Trophoblast cell (in vitro differentiated cells and primary cell): ENCODE results near the gene USP6NL.
A peak's percentile ranks its signal among the peaks of the same experiment; 100 is the strongest.

Experiments
- DNase-seq, 2 donors: peaks; one replicate each; pipeline ENCODE4 v3.0.0-alpha.2; 2016
- H2AFZ ChIP-seq: 2 replicates; pipeline ENCODE4 v1.6.1; 2013; ENCODE audit warnings: low read length, moderate library complexity, mild to moderate bottlenecking; ENCODE audit not compliant: insufficient read depth, poor library complexity
- H2AK5ac ChIP-seq: 2 replicates; pipeline ENCODE4 v1.6.1; 2013; ENCODE audit warnings: mild to moderate bottlenecking, low read length
- H2BK120ac ChIP-seq: 2 replicates; pipeline ENCODE4 v1.6.1; 2013; ENCODE audit warnings: low read length, mild to moderate bottlenecking, moderate library complexity; ENCODE audit not compliant: insufficient read depth, poor library complexity
- H2BK12ac ChIP-seq: 2 replicates; pipeline ENCODE4 v1.6.1; 2013; ENCODE audit warnings: mild to moderate bottlenecking, low read length, moderate library complexity
- H2BK5ac ChIP-seq: 2 replicates; pipeline ENCODE4 v1.6.1; 2013; ENCODE audit warnings: low read length, low read depth, moderate library complexity, mild to moderate bottlenecking; ENCODE audit not compliant: poor library complexity
- H3K14ac ChIP-seq: 2 replicates; pipeline ENCODE4 v1.6.1; 2013; ENCODE audit warnings: mild to moderate bottlenecking, low read length
- H3K18ac ChIP-seq: 2 replicates; pipeline ENCODE4 v1.6.1; 2013; ENCODE audit warnings: mild to moderate bottlenecking, low read length
- H3K23ac ChIP-seq: 2 replicates; pipeline ENCODE4 v1.6.1; 2013; ENCODE audit warnings: low read length
- H3K27ac ChIP-seq: 2 replicates; pipeline ENCODE4 v1.5.1; 2013; ENCODE audit warnings: low read depth, mild to moderate bottlenecking, inconsistent platforms, low read length, moderate library complexity
- H3K27me3 ChIP-seq: 2 replicates; pipeline ENCODE4 v1.6.1; 2013; ENCODE audit warnings: inconsistent platforms, mild to moderate bottlenecking, low read length, moderate library complexity; ENCODE audit not compliant: insufficient read depth
- H3K36me3 ChIP-seq, 2 experiments: 1 replicate in 1 of 2; 2 replicates in 1 of 2; pipeline ENCODE4 v1.6.1; 2013; ENCODE audit warnings: low read length in 2 of 2, mild to moderate bottlenecking in 2 of 2, moderate library complexity in 1 of 2; ENCODE audit not compliant: insufficient read depth in 2 of 2, control insufficient read depth in 1 of 2
- H3K4ac ChIP-seq: 2 replicates; pipeline ENCODE4 v1.6.1; 2013; ENCODE audit warnings: low read depth, mild to moderate bottlenecking, low read length, moderate library complexity
- H3K4me1 ChIP-seq, 2 experiments: 1 replicate in 1 of 2; 2 replicates in 1 of 2; pipeline ENCODE4 v1.6.1; 2013; ENCODE audit warnings: low read length in 2 of 2, mild to moderate bottlenecking in 2 of 2, moderate library complexity in 1 of 2; ENCODE audit not compliant: insufficient read depth in 2 of 2, control insufficient read depth in 1 of 2
- H3K4me2 ChIP-seq: 2 replicates; pipeline ENCODE4 v1.6.1; 2013; ENCODE audit warnings: inconsistent platforms, mild to moderate bottlenecking, low read length, moderate library complexity
- H3K4me3 ChIP-seq: 2 replicates; pipeline ENCODE4 v1.5.1; 2013; ENCODE audit warnings: mild to moderate bottlenecking, low read depth, low read length, inconsistent platforms
- H3K79me1 ChIP-seq: one replicate; pipeline ENCODE4 v1.6.1; 2013; ENCODE audit warnings: low read length
- H3K79me2 ChIP-seq: 2 replicates; pipeline ENCODE4 v1.6.1; 2013; ENCODE audit warnings: low read length, mild to moderate bottlenecking; ENCODE audit not compliant: control insufficient read depth, insufficient read depth, poor library complexity
- H3K9ac ChIP-seq: 2 replicates; pipeline ENCODE4 v1.6.1; 2013; ENCODE audit warnings: mild to moderate bottlenecking, low read length
- H3K9me3 ChIP-seq: 2 replicates; pipeline ENCODE4 v1.6.1; 2013; ENCODE audit warnings: low read depth, mild to moderate bottlenecking, control low read depth, inconsistent platforms, low read length; ENCODE audit not compliant: insufficient read depth
- H4K12ac ChIP-seq: 2 replicates; pipeline ENCODE4 v1.6.1; 2013; ENCODE audit warnings: low read depth, mild to moderate bottlenecking, low read length, moderate library complexity
- H4K8ac ChIP-seq: 2 replicates; pipeline ENCODE4 v1.6.1; 2013; ENCODE audit warnings: low read depth, mild to moderate bottlenecking, low read length, moderate library complexity
- H4K91ac ChIP-seq: one replicate; pipeline ENCODE4 v1.6.1; 2013; ENCODE audit warnings: low read depth, mild to moderate bottlenecking, low read length, moderate library complexity
- WGBS: extraction: QIAGEN DNeasy Blood & Tissue Kit; methylation state at CpG from one replicate; pipeline ENCODE4 v1.1.7; 2013; ENCODE audit warnings: missing lambda C conversion rate; ENCODE audit not compliant: insufficient read length, insufficient coverage; ENCODE audit errors: extremely low coverage; 5-methylcytosine and 5-hydroxymethylcytosine counted together

The USP6NL gene

GRCh38 chr10:11605807-11606408, 5.5 kb downstream of the USP6NL start:
- peaks cover 3% of the 10 kb centered on the region for H3K79me1 ChIP-seq
- no CpG with 5 or more reads among the region's 2 CpGs for WGBS
- peaks cover 0 to 8% of the 10 kb centered on the region in 2 experiments for H3K4me1 ChIP-seq
- no peaks in the 10 kb centered on the region for H3K27me3 ChIP-seq
- no peak overlapping the region for H3K4me2 ChIP-seq
- DNase-seq, result no peak
- no peaks in the 10 kb centered on the region for H3K9me3 ChIP-seq
- H3K27ac ChIP-seq, result no peak overlapping the region
- H3K4me3 ChIP-seq, result no peak overlapping the region
- H2BK5ac ChIP-seq, result no peak overlapping the region
- no peak overlapping the region for H4K8ac ChIP-seq
- no peaks in the 10 kb centered on the region for H3K36me3 ChIP-seq
- H3K23ac ChIP-seq, result no peak overlapping the region
- no peak overlapping the region for H3K18ac ChIP-seq
- H3K9ac ChIP-seq, result no peak overlapping the region
- H4K12ac ChIP-seq, result no peak overlapping the region
- peaks cover 10% of the 10 kb centered on the region for H3K79me2 ChIP-seq
- no peak overlapping the region for H4K91ac ChIP-seq
- H3K14ac ChIP-seq, result no peak overlapping the region
- H3K4ac ChIP-seq, result no peak overlapping the region
- no peak overlapping the region for H2BK120ac ChIP-seq
- no peak overlapping the region for H2AFZ ChIP-seq
- no peak overlapping the region for H2AK5ac ChIP-seq
- H2BK12ac ChIP-seq, result no peak overlapping the region

DNA sequence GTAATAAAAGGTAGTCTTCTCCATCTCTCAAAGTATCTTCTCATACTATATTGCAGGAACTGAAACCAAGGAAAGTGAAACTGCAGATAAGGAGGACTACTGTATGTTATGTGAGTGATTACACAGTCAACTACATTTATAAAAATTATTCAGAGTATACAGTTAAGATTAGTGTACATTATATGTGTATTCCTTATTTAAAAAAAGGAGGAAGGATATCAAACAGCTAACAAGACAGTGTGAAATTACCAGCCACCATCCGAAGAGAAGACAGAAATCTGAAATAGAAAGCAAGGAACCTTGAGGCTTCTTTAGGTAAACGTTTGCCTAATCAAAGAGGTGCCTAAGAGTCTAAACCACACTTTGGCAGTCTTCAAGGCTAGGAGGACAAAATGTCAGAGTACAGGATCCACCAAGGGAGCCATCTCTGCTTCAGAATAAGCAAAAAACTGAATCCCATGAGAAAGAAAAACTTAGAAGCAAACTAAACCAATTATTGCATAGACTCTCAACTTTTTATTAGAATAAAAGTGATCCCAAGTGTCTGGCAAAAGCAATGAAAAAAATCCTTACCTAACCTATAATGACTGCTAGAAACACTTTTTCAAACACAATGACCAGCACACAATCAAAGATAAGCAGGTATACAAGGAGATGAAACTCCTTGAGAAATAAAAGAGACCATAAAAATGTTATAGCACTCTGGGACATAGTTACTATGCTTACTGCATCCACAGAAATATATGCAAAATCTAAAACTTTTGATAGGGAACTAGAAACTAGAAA, 6.4 kb downstream of the USP6NL start:
- H2BK12ac ChIP-seq, result no peak overlapping the region
- H3K27ac ChIP-seq, result no peak overlapping the region
- H3K14ac ChIP-seq, result no peak overlapping the region
- H2BK120ac ChIP-seq, result no peak overlapping the region
- no peaks in the 10 kb centered on the region for H3K79me1 ChIP-seq
- H3K79me2 ChIP-seq, result peaks cover 13% of the 10 kb centered on the region
- DNase-seq, result no peak
- H3K36me3 ChIP-seq, result peaks cover 0 to 2% of the 10 kb centered on the region in 2 experiments
- no peak overlapping the region for H3K4me2 ChIP-seq
- no peak overlapping the region for H3K9ac ChIP-seq
- WGBS, result no CpG with 5 or more reads among the region's 2 CpGs
- H3K9me3 ChIP-seq, result no peaks in the 10 kb centered on the region
- H4K12ac ChIP-seq, result no peak overlapping the region
- peak overlapping the region; percentile 75 for H3K4ac ChIP-seq
- no peak overlapping the region for H4K91ac ChIP-seq
- H3K18ac ChIP-seq, result no peak overlapping the region
- H3K27me3 ChIP-seq, result no peaks in the 10 kb centered on the region
- peaks cover 2 to 8% of the 10 kb centered on the region in 2 experiments for H3K4me1 ChIP-seq
- no peak overlapping the region for H2AK5ac ChIP-seq
- no peak overlapping the region for H3K4me3 ChIP-seq
- H3K23ac ChIP-seq, result no peak overlapping the region
- H4K8ac ChIP-seq, result no peak overlapping the region
- H2AFZ ChIP-seq, result no peak overlapping the region
- H2BK5ac ChIP-seq, result no peak overlapping the region

DNA sequence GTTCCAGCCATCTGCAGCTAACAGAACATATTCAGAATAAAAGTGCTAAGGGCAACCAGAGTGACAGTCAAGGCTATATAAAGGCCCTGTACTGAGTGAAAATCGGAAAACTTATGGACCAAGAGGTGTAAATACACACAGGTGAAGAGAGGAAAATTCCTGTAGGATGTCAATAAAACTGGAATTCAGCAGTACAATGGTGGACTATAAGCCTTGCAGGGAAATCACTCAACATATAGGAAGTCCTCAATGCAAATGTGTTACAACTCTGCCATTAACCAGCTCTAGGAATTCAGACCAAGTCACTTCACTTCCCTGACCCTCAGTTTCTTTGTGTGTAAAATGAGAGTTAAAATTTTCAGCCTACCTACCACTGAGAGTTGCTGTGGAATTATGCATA, 7.7 kb downstream of the USP6NL start:
- DNase-seq, result no peak
- H4K91ac ChIP-seq, result no peak overlapping the region
- H3K79me2 ChIP-seq, result peaks cover 11% of the 10 kb centered on the region
- H3K9ac ChIP-seq, result no peak overlapping the region
- no peaks in the 10 kb centered on the region for H3K27me3 ChIP-seq
- H3K4ac ChIP-seq, result peak overlapping the region; percentile 55
- no peak overlapping the region for H2BK12ac ChIP-seq
- no peak overlapping the region for H3K4me2 ChIP-seq
- H3K23ac ChIP-seq, result no peak overlapping the region
- H2BK5ac ChIP-seq, result no peak overlapping the region
- no peak overlapping the region for H3K14ac ChIP-seq
- H2BK120ac ChIP-seq, result no peak overlapping the region
- H3K79me1 ChIP-seq, result no peaks in the 10 kb centered on the region
- H3K27ac ChIP-seq, result no peak overlapping the region
- no peak overlapping the region for H4K8ac ChIP-seq
- H2AK5ac ChIP-seq, result no peak overlapping the region
- H3K9me3 ChIP-seq, result no peaks in the 10 kb centered on the region
- no CpG with 5 or more reads among the region's 1 CpG for WGBS
- H2AFZ ChIP-seq, result no peak overlapping the region
- no peak overlapping the region for H3K4me3 ChIP-seq
- H3K4me1 ChIP-seq, result peaks cover 2 to 4% of the 10 kb centered on the region in 2 experiments
- H4K12ac ChIP-seq, result no peak overlapping the region
- peaks cover 0 to 3% of the 10 kb centered on the region in 2 experiments for H3K36me3 ChIP-seq
- H3K18ac ChIP-seq, result no peak overlapping the region

GRCh38 chr10:11602919-11603523, 8.4 kb downstream of the USP6NL start:
- H3K23ac ChIP-seq, result no peak overlapping the region
- no peak overlapping the region for H2BK120ac ChIP-seq
- H3K18ac ChIP-seq, result no peak overlapping the region
- H3K9me3 ChIP-seq, result no peaks in the 10 kb centered on the region
- DNase-seq, result peak in 1 of 2 donors; percentile 58
- no peak overlapping the region for H3K27ac ChIP-seq
- H3K14ac ChIP-seq, result no peak overlapping the region
- no peak overlapping the region for H3K4me2 ChIP-seq
- no peak overlapping the region for H2BK5ac ChIP-seq
- no peaks in the 10 kb centered on the region for H3K79me1 ChIP-seq
- H3K4me3 ChIP-seq, result no peak overlapping the region
- no peak overlapping the region for H3K4ac ChIP-seq
- H2AFZ ChIP-seq, result no peak overlapping the region
- no peak overlapping the region for H4K91ac ChIP-seq
- H3K36me3 ChIP-seq, result peaks cover 0 to 3% of the 10 kb centered on the region in 2 experiments
- peaks cover 2 to 4% of the 10 kb centered on the region in 2 experiments for H3K4me1 ChIP-seq
- H4K12ac ChIP-seq, result no peak overlapping the region
- H4K8ac ChIP-seq, result no peak overlapping the region
- H2AK5ac ChIP-seq, result no peak overlapping the region
- H3K9ac ChIP-seq, result no peak overlapping the region
- H2BK12ac ChIP-seq, result no peak overlapping the region
- peaks cover 8% of the 10 kb centered on the region for H3K79me2 ChIP-seq
- H3K27me3 ChIP-seq, result no peaks in the 10 kb centered on the region
- no CpG with 5 or more reads among the region's 7 CpGs for WGBS
